GM13976 (cell line): ENCODE data around the gene MPV17L.
"Not testable (repeated sequence)": the region's sequence is repeated elsewhere in the genome, so short reads cannot be mapped to it uniquely, and the experiment has no call there.

Experiments
- DNase-seq: peaks from one replicate; pipeline ENCODE4 v3.0.0; 2012; ENCODE audit warnings: low spot score
- in situ Hi-C: fragments of 300-500 bp; cut with MboI; formaldehyde crosslinking; loops from one replicate; pipeline ENCODE4 v1.12.0; 2022; ENCODE audit warnings: low sequenced_read_pairs, mixed read lengths, inconsistent platforms; ENCODE audit not compliant: unreplicated experiment
- TF ChIP-seq, protein P1 (sequence below): IDR thresholded peaks from 2 replicates; pipeline ENCODE4 v1.5.1; 2012; ENCODE audit warnings: borderline replicate concordance, mild to moderate bottlenecking; ENCODE audit not compliant: insufficient read depth; ENCODE audit errors: extremely low read depth, missing control alignments, control extremely low read depth

The MPV17L gene

DNA sequence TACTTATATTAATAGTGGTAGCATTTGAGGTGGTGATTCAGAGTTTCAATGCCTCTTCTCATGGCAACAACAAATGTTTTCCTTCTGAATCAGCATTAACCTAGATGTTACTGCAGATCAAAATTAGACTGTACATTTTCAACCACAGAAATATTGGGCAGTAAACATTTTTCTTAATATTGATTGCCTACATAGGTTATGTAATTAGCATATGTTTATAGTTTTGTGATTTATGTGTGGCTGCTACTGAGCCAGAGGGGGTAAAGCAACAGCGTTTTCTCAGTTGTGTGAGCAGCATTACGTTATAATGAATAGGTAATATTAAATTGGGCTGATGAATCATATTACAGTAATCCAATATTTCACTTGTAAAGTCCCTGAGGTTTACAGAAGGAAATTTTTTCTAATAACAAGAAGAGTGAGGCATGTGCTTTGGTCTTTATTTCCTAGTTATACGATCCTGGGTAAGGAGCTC is 20.0 kb downstream of the MPV17L start:
- in situ Hi-C loops: no loop called here
- no peak for DNase-seq
- TF ChIP-seq, protein P1, sequence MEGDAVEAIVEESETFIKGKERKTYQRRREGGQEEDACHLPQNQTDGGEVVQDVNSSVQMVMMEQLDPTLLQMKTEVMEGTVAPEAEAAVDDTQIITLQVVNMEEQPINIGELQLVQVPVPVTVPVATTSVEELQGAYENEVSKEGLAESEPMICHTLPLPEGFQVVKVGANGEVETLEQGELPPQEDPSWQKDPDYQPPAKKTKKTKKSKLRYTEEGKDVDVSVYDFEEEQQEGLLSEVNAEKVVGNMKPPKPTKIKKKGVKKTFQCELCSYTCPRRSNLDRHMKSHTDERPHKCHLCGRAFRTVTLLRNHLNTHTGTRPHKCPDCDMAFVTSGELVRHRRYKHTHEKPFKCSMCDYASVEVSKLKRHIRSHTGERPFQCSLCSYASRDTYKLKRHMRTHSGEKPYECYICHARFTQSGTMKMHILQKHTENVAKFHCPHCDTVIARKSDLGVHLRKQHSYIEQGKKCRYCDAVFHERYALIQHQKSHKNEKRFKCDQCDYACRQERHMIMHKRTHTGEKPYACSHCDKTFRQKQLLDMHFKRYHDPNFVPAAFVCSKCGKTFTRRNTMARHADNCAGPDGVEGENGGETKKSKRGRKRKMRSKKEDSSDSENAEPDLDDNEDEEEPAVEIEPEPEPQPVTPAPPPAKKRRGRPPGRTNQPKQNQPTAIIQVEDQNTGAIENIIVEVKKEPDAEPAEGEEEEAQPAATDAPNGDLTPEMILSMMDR: no peak

DNA sequence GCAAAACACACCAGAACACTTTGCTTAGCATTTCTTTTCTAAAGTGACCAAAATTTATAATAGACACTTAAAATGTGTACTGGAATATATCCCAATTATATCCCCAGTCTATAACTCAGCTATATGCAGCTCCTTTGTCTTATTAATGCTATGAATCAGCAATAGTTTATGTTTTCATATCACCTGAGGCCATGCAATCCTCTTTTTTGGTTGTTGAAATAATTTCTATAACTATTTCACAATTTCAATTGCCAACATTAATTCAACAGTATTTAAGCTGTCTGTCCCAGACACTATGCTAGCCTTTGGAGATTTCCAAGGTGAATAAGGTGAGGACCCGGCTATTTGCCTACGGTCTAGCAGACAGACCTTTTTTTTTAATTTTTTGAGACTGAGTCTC is 21.6 kb downstream of the MPV17L start:
- TF ChIP-seq, protein P1: no peak
- DNase-seq: no peak
- in situ Hi-C loops: no loop called here

DNA sequence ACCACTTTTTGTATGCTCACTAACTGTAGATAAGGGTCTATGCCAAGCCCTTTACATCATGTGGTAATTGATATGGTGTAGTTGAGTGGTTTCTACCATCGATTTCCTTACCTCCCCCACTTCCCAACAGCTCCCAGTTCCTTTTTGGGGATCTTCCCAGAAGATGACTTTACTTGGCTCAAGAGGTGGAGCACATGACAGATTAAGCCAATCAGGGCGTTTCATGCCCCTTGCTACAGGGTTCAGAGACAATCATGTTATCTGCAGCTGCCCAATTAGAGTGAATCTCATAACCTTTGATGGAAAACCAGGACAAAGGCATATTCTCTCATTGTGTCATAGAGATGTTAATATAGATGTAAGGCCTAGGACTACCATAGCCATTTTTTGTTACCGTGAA is 22.7 kb downstream of the MPV17L start:
- TF ChIP-seq, protein P1: no peak
- no peak for DNase-seq
- in situ Hi-C loops: no loop called here

DNA sequence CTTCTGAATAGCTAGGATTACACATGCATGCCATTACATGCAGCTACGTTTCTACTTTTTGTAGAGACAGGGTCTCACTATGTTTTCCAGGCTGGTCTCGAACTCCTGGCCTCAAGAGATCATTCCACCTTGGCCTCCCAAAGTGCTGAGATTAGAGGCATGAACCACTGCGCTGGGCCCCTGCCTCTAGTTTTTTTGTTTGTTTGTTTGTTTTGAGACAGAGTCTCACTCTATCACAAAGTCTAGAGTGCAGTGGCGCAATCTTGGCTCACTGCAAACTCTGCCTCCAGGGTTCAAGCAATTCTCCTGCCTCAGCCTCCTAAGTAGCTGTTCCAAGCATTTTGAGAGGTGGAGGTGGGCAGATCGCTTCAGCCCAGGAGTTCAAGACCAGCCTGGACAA is 26.1 kb downstream of the MPV17L start:
- in situ Hi-C loops: loop anchor here (10.0 kb wide), 1 partner anchor 283 kb away; no protein-coding TSS in a partner anchor
- DNase-seq: not testable (repeated sequence)

DNA sequence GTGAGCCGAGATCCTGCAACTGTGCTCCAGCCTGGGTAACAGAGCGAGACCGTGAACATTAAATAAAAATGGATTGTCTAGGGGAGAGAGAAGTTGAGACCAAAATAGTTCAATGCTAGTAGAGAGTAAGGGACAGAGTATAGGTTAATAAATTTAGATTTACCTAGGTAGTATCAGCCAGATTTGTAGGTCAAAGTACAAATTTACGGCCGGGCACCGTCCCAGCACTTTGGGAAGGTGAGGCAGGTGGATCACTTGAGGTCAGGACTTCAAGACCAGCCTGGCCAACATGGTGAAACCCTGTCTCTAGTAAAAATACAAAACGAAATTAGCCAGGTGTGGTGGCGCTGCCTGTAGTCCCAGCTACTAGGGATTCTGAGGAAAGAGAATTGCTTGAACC is 26.7 kb downstream of the MPV17L start:
- in situ Hi-C loops: loop anchor here (10.0 kb wide), 1 partner anchor 283 kb away; no protein-coding TSS in a partner anchor

DNA sequence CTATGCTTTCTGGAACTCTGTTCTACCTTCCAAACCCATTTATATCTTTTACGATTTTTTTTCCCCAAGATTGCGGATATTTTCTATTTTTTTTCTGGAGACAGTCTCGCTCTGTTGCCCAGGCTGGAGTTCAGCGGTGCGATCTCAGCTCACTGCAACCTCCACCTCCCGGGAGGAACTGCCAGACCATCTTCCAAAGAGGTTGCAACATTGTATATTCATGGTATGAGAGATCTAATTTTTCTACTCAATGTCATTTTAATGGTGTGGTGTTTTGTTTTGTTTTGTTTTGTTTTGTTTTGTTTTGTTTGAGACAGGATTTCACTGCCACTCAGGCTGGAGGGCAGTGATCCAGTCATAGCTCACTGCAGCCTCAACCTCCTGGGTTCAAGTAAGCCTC is 30.3 kb downstream of the MPV17L start:
- in situ Hi-C loops: loop anchor here (10.0 kb wide), 1 partner anchor 279 kb away; no protein-coding TSS in a partner anchor
- TF ChIP-seq, protein P1: no peak

More for the DNA sequence above, 26.7 kb downstream of the MPV17L start:
- TF ChIP-seq, protein P1: no peak
- no peak for DNase-seq

DNA sequence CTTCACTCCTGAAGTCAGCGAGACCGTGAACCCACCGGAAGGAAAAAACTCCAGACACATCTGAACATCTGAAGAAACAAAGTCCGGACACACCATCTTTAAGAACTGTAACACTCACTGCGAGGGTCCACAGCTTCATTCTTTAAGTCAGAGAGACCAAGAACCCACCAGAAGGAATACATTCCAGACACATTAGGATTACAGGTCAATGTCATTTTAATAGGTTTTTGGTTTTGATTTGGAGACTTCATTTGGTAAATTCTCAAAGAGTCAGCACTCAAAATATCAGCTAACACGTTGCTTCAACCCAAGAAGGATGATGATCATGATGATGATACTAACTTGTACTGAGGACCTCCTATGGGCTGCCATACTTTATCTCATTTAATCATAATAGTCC is 31.2 kb downstream of the MPV17L start:
- DNase-seq: no peak
- in situ Hi-C loops: loop anchor here (10.0 kb wide), 1 partner anchor 278 kb away; no protein-coding TSS in a partner anchor
- TF ChIP-seq, protein P1: no peak

More for the DNA sequence above, 30.3 kb downstream of the MPV17L start:
- no peak for DNase-seq
